NK-92 treated with Interleukin-12 subunit alpha and Interleukin-12 subunit beta, amount 100 ng/mL, for 24 hours (cell line): Measurements from ENCODE around the gene KPNB1.
"Not testable (repeated sequence)": the region's sequence is repeated elsewhere in the genome, so short reads cannot be mapped to it uniquely, and the experiment has no call there.

Source experiments
- DNase-seq: peaks from one replicate; lab custom pipeline; 2025; lab: John Stamatoyannopoulos, UW

KPNB1 gene

DNA sequence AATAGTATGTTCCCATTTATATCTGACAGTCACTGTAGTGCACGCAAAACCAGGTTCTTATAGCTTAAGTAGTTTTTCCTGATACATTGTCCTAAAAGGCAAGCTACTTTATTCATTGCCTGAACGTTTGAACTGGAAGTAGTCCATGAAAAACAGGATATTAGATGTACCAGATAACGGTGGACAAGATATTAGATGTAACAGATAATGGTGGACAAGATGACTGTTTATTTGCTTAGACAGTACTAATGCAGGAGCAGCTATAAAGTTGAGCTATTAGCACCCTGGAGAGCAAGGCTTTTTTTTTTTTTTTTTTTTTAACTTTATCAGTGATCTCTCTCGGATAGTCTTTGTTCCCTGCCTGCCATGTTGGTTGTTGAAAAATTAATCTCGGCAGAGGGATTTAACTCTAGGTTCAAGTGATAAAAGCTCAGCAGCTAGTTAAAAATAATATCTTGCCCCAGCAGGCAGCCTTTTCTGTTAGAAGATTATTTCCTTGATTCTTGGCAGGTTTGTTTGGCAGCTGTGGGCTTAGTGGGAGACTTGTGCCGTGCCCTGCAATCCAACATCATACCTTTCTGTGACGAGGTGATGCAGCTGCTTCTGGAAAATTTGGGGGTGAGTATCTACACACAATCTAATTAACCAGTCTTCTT lies 26.9 kb downstream of the KPNB1 start:
- no peak for DNase-seq

DNA sequence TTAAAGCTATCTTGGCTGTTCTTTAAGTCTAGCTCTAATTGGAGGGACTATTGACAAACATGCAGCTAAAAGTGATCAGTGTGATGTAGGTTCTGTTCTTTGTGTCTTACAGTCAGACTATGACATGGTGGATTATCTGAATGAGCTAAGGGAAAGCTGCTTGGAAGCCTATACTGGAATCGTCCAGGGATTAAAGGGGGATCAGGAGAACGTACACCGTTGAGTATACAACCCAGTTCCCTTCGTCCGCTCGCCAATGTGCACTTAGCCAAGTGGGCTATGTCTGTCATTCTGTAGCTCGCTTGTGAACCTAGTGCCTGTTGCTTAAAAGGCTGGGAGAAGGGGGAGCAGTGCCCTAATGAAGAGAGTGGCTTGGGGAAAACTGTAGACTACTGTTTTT lies 28.5 kb downstream of the KPNB1 start:
- DNase-seq, result no peak

DNA sequence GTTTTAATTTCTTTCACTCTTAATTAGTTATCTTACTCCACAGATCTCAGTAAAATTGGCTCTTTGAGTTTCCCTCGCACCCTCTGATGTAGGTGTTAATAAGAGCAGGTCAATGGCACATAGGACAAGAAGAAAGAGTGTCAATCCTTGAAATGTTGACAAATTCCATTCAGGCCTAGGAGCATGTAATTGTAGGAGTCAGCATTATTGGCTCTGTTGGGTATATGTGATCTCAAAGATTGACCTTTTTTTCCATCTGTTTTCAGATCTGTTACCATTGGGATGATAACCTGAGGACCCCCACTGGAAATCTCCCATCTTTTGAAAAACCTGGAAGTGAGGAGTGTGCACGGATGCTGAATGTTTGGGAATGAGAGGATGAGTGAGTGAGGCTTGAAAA lies 32.4 kb downstream of the KPNB1 start:
- no peak for DNase-seq

DNA sequence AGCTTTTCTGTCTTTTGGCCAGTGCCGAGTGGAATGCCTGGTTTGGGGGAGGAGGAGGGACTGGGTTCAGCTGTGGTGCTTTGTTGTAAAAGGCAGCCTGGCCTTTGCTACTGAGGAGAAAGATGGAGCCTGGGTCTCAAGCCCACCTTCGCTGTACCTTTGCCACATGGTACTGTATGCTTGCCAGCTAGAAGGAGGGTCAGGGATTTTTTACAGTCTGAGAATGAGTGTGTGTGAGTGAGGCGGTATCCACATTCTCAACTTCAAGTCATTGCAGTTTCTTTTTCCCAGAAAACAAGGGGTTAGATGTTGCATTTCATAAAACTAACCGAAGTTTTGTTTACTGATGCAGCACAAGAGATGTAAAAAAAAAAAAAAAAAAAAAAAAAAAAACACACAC lies 33.0 kb downstream of the KPNB1 start:
- DNase-seq, result not testable (repeated sequence)

DNA sequence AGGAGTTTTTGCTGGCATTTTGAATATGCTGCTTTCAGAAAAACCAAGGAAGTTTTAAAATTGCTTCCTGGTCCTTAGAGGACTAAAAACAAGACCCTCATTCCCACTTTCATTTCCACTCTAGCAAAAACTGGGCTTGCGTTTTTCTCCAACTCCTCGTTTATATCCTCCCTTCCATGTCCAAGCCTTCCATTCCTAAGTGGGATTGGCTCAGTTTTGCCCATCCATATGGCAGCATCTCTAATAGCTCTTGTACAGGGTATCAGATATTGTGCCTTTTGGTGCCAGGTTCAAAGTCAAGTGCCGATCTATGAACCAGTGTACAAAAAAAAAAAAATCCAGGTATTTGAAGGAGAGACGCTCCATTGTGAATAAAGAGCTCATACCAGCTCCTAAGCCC lies 34.3 kb downstream of the KPNB1 start:
- no peak for DNase-seq

DNA sequence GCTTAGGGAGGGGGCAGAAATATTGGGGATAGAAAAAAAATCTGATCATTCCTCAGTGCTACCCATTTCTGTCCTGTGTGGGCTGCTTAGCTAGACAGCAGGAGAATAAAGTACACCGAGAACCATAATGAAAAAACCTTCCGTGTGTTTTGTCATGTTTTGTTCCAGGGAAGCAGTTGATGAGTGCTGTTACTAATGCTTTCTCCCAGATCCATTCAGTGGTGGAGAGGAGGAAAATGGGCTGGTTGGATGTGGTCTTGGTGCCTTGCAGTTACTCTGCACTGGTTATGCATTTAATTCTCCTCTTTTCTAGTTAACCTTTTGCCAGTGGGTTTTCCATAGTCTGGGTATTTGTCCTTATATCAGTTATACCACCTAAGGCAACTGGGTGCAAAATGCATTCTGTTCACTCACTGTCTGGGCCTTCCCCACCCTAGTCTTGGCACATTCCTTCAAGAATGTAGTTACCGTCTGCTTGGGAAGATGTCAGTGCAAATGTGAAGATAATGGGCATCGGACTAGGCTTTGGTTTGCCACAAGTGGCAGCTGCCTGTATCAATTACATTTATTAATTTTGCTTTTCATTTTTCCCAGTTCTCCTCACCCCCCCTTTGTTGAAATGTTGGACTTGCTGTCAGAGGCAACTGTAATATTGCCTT lies 34.9 kb downstream of the KPNB1 start:
- no peak for DNase-seq

DNA sequence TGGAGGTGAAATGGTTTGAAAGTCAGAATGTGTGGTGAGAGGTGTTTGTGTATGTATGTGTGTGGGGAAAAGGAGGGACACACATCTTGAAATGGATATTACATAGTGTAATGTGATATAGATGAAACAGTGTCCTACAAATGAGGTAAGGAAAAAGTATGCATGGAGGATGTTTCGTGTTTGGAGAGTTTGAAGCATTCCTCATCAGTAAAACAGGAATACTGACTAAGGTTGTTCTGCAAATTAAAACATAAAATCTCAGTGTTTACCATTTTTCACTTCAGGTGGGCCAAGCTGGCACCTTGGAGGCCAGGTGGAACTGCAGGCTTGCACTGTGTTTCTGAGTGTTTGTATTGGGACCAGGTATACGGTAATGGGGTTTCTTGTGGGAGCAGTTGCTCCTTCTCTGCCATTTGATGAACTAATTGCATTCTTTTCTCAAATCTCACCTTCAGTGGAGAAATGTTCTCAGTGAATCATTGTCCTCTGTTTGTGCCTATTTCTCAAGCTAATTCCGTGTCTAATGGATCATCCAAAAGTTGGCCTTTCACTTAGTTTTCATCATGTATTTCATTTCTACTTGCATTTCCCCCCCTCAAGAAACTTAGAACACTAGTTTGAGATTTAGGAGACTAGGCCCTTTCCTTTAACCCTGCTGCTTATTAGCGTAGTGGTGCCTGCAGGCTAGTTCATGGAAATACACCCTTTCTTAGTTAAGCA lies 36.0 kb downstream of the KPNB1 start:
- no peak for DNase-seq

DNA sequence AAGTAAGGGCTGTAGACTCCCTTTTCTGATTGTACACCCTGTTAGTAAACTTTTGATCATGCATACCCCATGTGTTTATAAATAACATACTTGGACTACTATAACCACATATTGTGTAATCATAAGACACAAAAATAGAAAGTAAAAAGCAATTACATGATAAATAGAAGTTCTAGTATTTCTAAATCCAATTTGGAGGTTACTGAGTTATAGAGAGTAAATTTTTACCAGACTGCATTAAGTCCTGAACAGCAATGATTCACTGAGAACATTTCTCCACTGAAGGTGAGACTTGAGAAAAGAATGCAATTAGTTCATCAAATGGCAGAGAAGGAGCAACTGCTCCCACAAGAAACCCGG lies 36.5 kb downstream of the KPNB1 start:
- no peak for DNase-seq

DNA sequence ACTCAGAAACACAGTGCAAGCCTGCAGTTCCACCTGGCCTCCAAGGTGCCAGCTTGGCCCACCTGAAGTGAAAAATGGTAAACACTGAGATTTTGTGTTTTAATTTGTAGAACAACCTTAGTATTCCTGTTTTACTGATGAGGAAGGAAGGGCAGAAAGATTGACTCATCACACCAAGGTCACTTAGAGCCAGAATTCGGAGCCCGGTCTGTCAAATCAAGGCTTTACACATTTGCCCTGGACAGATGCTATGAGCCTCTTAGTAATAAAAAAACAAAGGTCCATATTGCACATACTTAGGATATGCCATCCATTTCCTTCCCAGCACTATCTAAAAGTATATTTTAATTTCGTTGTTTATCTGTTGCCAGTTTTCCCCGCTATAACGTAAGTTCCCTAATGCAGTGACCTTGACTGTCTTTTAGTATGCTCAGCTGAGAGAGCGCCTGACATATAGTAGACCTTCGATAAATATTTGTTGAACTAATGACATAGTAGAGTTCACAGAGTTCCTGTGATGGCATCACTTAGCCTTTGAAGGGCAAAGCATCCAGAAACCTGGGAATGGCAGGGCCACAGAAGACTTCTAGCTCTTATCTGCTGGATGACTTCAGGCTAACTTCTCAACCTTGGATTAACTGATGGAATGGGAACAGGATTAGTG lies 37.1 kb downstream of the KPNB1 start:
- DNase-seq, result no peak

DNA sequence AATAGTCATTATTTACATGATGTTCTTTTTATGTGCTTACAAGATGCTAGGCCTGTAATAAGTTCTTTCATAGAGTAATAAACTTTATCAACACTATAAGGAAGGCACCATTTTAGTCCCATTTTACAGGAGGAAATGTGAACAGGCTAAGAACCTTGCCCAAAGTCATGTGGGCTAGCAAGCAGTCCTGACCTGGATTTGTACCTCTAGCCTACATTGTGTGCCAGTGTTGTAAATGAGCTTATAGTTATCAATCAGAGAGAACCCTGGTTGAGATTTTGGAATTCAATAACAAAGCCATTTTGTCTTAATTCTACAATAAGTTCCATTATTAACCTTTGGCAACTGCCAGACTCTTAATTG lies 37.6 kb downstream of the KPNB1 start:
- DNase-seq, result no peak

DNA sequence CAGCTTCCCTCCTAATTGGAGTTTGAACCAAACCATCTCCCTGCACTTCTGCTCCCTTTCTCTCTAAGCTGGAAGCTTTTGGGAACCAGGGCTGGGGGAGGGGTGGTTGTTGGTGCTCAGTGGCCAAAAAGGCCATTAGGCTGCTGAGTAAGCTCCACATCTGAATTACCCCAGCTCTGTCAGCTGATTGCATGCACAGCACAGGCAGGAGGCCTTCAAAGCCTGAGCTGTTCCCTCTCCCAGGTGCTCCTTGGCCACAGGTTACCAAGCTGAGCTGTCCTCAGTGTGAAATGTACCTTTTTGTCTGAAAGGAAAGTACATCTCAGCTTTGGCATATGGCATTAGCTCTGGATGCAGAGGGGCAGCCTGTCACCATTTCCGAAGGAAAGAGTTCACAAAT lies 38.0 kb downstream of the KPNB1 start:
- no peak for DNase-seq

DNA sequence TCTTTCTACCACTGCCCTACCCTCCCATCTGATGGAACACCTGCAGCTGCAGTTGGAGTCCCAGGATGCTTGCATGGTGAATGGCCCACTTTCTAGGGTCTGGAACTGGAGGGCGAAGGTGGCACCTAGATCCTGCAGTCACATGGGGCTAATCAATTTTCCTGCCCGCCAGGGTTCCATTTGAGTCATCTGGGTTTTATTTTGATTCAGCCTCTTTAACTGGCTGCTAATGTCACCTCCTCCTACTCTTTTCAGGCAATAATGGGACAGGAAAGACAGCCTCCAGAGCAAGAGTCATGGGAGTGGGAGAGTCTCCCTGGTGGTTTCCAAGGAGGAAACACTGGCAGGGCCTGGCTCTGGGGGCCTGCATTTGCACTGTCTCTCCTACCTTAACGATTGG lies 40.4 kb downstream of the KPNB1 start:
- no peak for DNase-seq

DNA sequence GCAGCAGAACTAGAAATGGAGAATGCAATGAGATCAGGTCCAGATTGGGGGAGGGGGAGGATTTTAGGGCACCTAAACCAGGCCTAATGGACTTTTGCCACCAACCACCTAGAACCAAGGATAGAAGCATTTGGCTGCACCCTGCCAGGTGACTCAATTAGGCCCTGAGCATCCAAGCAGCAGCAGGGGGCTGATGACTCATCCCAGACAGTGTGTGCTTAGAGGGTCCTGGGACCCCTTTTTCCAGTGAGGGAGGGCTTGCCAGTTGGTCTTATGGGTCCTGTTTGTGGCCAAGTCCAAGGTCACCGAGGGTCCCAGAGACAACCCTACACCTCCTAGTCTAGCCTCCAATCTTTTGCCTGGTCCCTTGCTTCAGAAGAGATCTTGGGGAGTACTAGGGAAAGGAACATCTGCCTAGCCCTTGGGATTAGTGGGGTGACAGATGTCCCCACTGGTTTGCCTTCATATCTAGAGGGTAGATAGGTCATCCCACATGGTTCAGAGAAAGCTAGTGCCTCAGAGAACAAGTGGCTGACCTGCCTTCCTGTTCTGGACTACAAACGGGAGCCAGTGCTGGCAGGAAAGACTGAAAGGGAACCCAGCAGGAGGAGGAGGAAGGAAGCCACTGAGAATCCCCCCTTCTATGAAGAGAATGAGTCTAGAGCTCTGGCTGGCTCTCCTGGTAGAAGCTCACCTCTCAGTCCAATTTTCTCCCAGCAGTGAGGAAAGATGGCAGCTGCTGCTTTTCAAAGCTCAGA lies 42.6 kb downstream of the KPNB1 start:
- no peak for DNase-seq

DNA sequence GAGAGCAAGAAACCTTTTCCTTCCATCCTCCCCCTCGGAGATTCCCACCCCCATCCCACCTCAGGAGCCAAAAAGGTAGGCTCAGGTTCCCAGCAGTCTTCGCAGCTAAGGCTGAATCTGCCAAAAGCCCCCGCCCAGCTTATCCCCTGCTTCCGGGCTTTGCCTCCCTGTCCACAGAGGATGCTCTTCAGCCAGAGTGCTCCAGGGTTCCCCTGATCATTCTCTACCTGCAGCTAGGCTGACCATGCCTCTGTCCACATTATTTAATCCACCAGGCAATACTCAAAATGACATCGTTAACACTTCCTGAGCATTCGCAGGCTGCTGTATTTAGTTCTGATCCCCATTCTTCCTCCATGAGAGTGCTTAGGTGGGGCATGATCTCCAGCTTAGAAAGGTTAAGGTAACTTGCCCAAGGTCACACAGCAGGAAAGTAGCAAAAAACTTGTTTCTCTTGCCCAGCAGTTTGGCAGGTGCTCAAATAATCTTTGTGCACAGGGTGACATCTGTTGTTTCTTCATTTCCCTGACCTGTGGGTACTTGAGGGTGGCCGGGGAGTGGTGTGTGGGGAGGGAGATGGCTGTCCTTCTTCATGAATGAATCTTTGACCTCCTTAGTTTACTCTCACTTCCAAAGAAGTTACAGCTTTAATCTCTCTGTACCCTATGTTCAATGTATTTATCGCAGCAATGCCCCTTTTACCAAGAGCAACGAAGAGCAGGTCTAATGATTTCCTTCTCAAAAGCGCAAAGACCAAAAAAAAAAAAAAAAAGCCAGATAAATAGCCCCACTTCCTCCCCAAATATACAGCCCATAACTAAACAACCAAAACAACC lies 43.4 kb downstream of the KPNB1 start:
- DNase-seq, result no peak

DNA sequence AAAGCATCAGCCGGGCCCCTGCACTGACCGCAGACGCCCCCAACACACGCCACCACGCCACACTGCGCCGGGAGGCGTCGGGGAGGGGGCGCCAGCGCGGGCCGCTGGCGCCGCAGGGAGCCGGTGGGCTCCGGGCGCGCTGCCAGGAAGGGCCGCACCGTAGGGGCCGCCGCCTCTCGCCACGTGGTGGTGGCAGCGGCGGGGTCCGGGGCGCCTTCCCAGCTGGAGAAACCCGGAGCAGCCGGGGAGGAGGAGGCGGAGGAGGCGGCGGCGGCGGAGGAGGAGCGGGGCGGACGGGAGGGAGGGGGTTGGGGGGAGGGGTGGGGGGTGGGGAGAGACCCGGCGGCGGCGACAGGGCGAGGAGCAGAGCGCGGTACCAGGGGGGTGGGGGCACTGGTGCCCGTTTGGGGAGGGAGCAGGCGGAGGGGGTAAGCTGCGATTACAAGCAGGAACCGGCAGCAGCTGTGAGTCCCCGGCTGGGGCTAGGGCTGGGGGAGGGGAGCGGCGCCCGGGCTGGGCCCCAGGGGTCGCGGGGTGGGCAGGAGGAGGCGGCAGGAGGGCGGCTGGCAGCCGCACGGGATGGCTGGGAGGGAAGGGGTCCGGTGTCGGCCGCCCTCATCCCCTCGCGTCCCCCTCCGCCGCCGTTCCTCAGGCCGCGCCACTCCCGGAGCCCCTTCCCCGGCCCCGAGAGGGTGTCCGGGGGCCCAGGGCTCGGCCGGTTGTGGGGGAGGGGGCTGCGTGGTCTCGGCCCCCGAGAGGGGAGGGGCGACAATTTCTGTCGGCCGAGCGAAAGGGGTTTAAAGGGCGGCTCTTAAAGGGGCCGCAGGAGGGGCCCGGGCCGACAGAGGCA lies 44.2 kb downstream of the KPNB1 start, which contains the start of gene TBKBP1:
Gene TBKBP1, plus strand, starts transcription at position 431 of the 850 bp plus-strand sequence. CDS start 1,952 bp downstream, outside the sequence.
- no peak for DNase-seq

DNA sequence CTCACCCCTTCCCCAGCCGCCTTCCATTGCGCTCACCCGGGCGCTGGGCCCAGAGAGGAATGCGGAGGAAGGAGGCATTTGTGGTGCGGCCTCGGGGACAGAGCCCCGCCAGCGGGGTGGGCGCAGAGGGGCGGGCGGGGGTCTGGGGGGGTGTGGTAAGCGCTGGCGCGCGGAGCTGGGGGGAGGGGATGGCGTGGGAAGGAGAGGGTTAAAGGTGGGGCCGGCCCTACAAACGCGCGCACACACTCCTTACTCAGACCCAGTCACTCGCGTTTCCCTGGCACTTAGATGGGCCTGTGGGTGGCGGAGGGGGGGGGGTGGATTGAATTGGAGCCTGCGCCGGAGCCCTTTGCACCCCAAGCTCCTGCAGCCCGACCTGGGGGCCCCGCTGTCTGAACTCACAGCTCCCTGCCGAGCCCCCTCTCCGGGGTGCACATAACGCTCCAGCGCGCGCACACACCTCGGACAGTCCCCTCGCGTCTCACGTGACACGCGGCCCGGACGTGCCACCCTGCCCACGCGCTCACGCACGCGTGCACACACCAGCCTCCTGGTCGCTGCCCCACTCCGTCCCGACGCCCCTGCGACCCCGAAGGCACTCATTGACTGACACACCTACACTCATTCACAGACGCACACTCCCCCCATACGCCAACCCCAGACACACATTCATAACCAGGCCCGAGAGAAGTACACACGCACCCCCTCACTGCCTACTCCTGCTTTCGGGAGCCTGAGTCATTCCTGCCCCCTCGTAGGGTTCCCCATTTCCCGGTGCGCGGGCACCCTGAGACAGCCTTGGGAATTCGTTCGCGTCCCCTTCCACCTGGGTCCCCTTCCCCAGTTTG lies 45.1 kb downstream of the KPNB1 start:
- no peak for DNase-seq

DNA sequence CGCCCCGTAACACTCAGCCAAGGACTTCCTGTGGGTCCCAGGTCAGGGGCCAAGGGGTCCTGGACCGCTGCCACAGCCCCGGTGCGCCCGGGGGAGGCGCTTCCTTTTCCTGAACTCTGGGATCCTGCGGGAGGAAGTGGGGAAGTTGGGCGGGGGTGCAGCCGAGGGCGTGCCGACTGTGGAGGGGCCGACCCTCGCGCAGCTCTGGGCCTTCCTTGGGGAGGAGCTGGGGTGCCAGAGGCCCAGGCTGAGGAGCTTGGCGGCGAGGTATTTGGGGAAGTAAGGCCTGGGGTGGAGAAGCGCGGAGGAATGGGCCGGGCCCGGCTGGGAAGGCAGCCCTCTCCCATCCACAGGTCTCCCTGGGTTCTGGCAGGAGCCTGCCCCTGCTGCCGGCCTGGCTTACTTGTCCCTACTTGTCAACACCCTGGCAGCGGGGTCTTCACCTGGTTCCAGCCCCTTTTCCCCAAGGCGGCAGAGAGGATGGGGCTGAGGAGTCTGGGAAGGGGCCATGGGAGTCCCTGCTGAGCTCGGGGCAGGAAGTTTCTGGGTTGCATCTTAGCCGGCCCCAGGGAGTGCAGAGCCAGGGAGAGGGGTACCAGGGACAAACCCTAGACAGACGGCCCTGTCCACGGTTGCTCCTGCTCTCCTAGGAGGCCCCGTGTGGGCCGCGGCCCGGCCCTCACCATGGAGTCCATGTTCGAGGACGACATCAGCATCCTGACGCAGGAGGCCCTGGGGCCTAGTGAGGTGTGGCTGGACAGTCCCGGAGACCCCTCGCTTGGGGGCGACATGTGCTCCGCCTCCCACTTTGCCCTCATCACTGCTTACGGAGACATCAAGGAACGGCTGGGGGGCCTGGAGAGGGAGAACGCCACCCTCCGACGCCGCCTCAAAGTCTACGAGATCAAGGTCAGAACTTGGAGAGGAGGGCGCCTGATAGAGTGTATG lies 46.0 kb downstream of the KPNB1 start:
- no peak for DNase-seq
